ENCODE results near the gene VWF.
"Not testable (repeated sequence)": the region's sequence is repeated elsewhere in the genome, so short reads cannot be mapped to it uniquely, and the experiment has no call there.

Gene VWF

GRCh38 chr12:6165395-6165794 lies 40.9 kb upstream of the VWF start:
- Histone ChIP-seq H4K20me1 (ENCODE audit: insufficient read depth, low read length) (no peaks in the 10 kb centered on the region), H3K36me3 (ENCODE audit: insufficient read depth, low read length) (no peaks in the 10 kb centered on the region), H3K79me2 (ENCODE audit: insufficient read depth, low read length) (no peaks in the 10 kb centered on the region), H3K4me3 (ENCODE audit: low read depth, low read length, poor library complexity, severe bottlenecking) (no peak overlapping the region), H2AFZ (ENCODE audit: low read length) (no peak overlapping the region), H3F3A (ENCODE audit: insufficient read depth, low read length) (no peaks in the 10 kb centered on the region), H3K9me3 (ENCODE audit: low read length) (no peaks in the 10 kb centered on the region), H3K27ac (ENCODE audit: low read depth, low read length, poor library complexity, severe bottlenecking) (no peak overlapping the region), H3K4me1 (ENCODE audit: insufficient read depth, low read length, severe bottlenecking) (no peaks in the 10 kb centered on the region), H3K27me3 (ENCODE audit: insufficient read depth, low read length) (peaks cover 16% of the 10 kb centered on the region), H3K4me2 (ENCODE audit: low read length) (no peak overlapping the region), H3K9ac (ENCODE audit: low read length) (no peak overlapping the region), H3K9me2 (ENCODE audit: low read depth, low read length) (no peaks in the 10 kb centered on the region)
- TF ChIP-seq EZH2 (IDR thresholded peaks at IDR 0.05; ENCODE audit: borderline replicate concordance, low read length) (no peak), CTCF (IDR thresholded peaks at IDR 0.05; ENCODE audit: low read length) (no peak)

DNA sequence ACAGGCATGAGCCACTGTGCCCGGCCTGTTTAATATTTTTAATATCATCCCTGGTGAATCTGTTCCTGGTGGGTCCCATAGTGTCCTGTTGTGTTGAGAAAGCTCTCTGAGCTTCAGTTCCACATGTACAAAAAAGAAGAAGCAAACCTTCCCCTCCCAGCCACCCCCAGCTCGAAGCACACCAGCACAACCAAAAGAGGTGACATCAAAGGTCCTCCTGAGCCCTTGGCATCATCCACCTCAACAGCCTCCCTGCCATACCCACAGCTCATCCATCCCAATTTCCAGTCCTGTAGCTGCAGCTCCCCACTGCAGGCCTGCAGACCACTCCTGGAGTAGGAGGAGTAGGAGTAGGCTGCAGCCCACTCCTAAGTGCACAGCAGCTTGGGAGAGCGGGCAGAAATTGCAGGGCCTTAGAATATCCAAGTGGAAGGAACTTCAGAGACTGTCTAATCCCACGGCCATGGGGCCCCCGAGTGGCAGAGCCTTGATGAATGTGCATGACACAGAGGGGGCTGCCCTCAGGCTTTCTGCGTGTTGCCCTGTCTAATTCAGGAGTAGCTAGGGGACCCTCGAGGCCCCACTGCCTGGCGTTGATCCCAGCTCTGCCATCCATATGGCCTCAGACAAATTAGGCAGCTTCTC lies 39.1 kb upstream of the VWF start:
- no peak overlapping the region for H2AFZ ChIP-seq (ENCODE audit: low read length)
- TF ChIP-seq CTCF (IDR thresholded peaks at IDR 0.05; ENCODE audit: low read length) (no peak), EZH2 (IDR thresholded peaks at IDR 0.05; ENCODE audit: borderline replicate concordance, low read length) (no peak)
- no peaks in the 10 kb centered on the region for H3K79me2 ChIP-seq (ENCODE audit: insufficient read depth, low read length)
- H3K36me3 ChIP-seq (ENCODE audit: insufficient read depth, low read length), result no peaks in the 10 kb centered on the region
- no peaks in the 10 kb centered on the region for H3K9me2 ChIP-seq (ENCODE audit: low read depth, low read length)
- H4K20me1 ChIP-seq (ENCODE audit: insufficient read depth, low read length), result no peaks in the 10 kb centered on the region
- H3K4me1 ChIP-seq (ENCODE audit: insufficient read depth, low read length, severe bottlenecking), result no peaks in the 10 kb centered on the region
- no peaks in the 10 kb centered on the region for H3K9me3 ChIP-seq (ENCODE audit: low read length)
- H3K4me2 ChIP-seq (ENCODE audit: low read length), result no peak overlapping the region
- no peak overlapping the region for H3K27ac ChIP-seq (ENCODE audit: low read depth, low read length, poor library complexity, severe bottlenecking)
- no peak overlapping the region for H3K9ac ChIP-seq (ENCODE audit: low read length)
- H3F3A ChIP-seq (ENCODE audit: insufficient read depth, low read length), result no peaks in the 10 kb centered on the region
- H3K27me3 ChIP-seq (ENCODE audit: insufficient read depth, low read length), result peaks cover 9% of the 10 kb centered on the region
- no peak overlapping the region for H3K4me3 ChIP-seq (ENCODE audit: low read depth, low read length, poor library complexity, severe bottlenecking)

DNA sequence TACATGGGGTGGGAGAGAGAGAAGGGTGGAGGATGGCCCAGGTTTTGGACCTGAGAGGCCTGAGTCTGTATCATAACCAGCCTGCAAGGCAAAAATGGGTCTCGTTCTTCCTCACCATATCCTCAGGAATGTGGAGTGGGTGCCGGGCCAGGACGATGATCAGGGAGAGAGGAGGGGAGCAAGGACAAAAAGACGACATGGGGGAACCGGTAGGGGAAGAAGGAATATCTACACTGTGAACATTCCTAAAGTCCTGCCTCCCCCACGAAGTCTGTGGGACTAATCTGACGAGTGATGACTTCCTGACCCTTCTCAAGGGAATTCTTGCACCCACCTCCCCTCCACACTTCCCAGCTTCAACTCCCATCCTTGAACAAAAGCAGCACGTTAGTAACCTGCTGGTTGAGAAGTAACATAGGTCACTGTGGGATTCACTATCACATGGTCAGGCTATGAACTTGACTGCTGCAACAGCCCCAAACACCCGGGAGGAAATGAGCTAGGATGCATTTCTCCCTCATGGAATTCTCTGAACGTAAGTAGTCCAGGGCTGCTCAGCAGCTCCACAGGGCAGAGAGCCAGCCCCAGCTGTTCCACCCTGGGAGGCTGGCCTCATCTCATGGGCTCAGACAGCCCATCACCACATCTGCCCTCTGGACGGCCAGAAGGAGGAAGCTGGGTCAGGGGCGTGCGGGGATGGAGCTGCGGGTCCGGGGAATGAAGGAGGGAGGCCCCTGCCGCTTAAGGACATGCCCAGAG lies 36.8 kb upstream of the VWF start:
- Histone ChIP-seq H3K79me2 (ENCODE audit: insufficient read depth, low read length) (no peaks in the 10 kb centered on the region), H3K4me1 (ENCODE audit: insufficient read depth, low read length, severe bottlenecking) (no peaks in the 10 kb centered on the region), H3K4me3 (ENCODE audit: low read depth, low read length, poor library complexity, severe bottlenecking) (no peak overlapping the region), H3F3A (ENCODE audit: insufficient read depth, low read length) (no peaks in the 10 kb centered on the region), H3K9ac (ENCODE audit: low read length) (no peak overlapping the region), H3K9me3 (ENCODE audit: low read length) (no peaks in the 10 kb centered on the region), H4K20me1 (ENCODE audit: insufficient read depth, low read length) (no peaks in the 10 kb centered on the region), H3K4me2 (ENCODE audit: low read length) (no peak overlapping the region), H2AFZ (ENCODE audit: low read length) (no peak overlapping the region), H3K9me2 (ENCODE audit: low read depth, low read length) (no peaks in the 10 kb centered on the region), H3K36me3 (ENCODE audit: insufficient read depth, low read length) (no peaks in the 10 kb centered on the region), H3K27ac (ENCODE audit: low read depth, low read length, poor library complexity, severe bottlenecking) (no peak overlapping the region), H3K27me3 (ENCODE audit: insufficient read depth, low read length) (0 out of 2 replicates have a peak, but pooled peaks cover 8% of the 10 kb centered on the region)
- TF ChIP-seq CTCF (IDR thresholded peaks at IDR 0.05; ENCODE audit: low read length) (no peak), EZH2 (IDR thresholded peaks at IDR 0.05; ENCODE audit: borderline replicate concordance, low read length) (no peak)

DNA sequence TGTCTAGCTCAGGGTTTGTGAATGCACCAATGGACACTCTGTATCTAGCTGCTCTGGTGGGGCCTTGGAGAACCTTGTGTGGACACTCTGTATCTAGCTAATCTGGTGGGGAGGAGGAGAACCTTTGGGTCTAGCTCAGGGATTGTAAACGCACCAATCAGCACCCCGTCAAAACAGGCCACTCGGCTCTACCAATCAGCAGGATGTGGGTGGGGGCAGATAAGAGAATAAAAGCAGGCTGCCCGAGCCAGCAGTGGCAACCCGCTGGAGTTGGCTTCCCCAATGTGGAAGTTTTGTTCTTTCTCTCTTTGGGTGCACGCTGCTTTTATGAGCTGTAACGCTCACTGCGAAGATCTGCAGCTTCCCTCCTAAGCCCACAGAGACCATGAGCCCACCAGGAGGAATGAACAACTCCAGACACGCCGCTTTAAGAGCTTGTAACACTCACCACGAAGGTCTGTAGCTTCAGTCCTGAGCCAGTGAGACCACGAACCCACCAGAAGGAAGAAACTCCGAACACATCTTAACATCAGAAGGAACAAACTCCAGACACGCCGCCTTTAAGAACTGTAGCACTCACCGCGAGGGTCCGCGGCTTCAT lies 35.7 kb upstream of the VWF start:
- H3K9ac ChIP-seq (ENCODE audit: low read length); H3K4me2 ChIP-seq (ENCODE audit: low read length); H3F3A ChIP-seq (ENCODE audit: insufficient read depth, low read length); H3K27ac ChIP-seq (ENCODE audit: low read depth, low read length, poor library complexity, severe bottlenecking); H3K4me3 ChIP-seq (ENCODE audit: low read depth, low read length, poor library complexity, severe bottlenecking); H2AFZ ChIP-seq (ENCODE audit: low read length); H3K27me3 ChIP-seq (ENCODE audit: insufficient read depth, low read length); H3K4me1 ChIP-seq (ENCODE audit: insufficient read depth, low read length, severe bottlenecking); H3K79me2 ChIP-seq (ENCODE audit: insufficient read depth, low read length); H4K20me1 ChIP-seq (ENCODE audit: insufficient read depth, low read length); H3K9me2 ChIP-seq (ENCODE audit: low read depth, low read length); H3K9me3 ChIP-seq (ENCODE audit: low read length); H3K36me3 ChIP-seq (ENCODE audit: insufficient read depth, low read length): not testable (repeated sequence)

Data from OCI-LY1 (cell line).